Measurements from ENCODE around the gene CAVIN2. TPM values are rescaled to one million over a fixed set of nuclear protein-coding genes. Genes with fewer than 3 reads are reported as not detected.

The CAVIN2 gene
- total RNA-seq, 1 experiment from 2014 or later, result 2.3 TPM

DNA sequence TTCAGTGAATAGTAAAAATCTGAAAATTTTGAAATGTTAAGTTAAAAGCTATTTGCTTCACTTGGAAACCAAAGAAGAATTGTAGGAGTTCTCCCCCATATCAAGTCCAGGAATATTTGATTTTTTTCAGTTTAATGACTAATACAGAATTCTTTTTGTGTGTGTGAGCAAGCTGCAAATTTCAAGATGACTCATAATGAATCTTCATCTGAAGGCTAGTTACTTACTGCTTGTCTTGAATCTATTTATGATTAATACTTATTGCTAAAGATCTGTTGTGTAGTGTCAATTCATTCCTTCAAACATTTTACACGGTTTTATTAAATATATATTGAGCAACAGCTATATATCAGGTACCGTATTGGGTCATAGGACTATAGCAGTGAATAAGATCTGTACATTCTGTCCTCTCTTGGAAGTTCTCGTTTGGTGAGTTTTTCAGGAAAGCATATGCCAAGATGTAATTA is 47.8 kb upstream of the CAVIN2 start:
- Histone ChIP-seq H3K79me2 (ENCODE audit: low read depth) (no peaks in the 10 kb centered on the region), H3F3A (ENCODE audit: insufficient read depth, low read depth) (peaks cover 17% of the 10 kb centered on the region; the same call in 1 of the 2 replicates), H3K4me3 (no peak overlapping the region), H4K20me1 (ENCODE audit: insufficient read depth) (no peaks in the 10 kb centered on the region), H3K9me2 (ENCODE audit: insufficient read depth) (no peaks in the 10 kb centered on the region), H3K9me3 (ENCODE audit: insufficient read depth, low read depth) (peaks cover 7% of the 10 kb centered on the region; the same call in 1 of the 2 replicates), H3K36me3 (ENCODE audit: low read depth) (no peaks in the 10 kb centered on the region), H2AFZ (no peak overlapping the region), H3K27ac (peak overlapping the region; percentile 32; the same call in 1 of the 2 replicates), H3K27me3 (ENCODE audit: insufficient read depth, low read depth) (no peaks in the 10 kb centered on the region), H3K4me1 (replicated peaks; ENCODE audit: insufficient read depth) (peaks cover 22% of the 10 kb centered on the region), H3K4me2 (peak overlapping the region; percentile 26; the same call in 1 of the 2 replicates)
- DNase-seq, result peak in 1 of 2 experiments; percentile 77
- intact Hi-C loops (cut with micrococcal nuclease; ENCODE audit: unreplicated experiment), result no loop called here
- TF ChIP-seq, protein P1, sequence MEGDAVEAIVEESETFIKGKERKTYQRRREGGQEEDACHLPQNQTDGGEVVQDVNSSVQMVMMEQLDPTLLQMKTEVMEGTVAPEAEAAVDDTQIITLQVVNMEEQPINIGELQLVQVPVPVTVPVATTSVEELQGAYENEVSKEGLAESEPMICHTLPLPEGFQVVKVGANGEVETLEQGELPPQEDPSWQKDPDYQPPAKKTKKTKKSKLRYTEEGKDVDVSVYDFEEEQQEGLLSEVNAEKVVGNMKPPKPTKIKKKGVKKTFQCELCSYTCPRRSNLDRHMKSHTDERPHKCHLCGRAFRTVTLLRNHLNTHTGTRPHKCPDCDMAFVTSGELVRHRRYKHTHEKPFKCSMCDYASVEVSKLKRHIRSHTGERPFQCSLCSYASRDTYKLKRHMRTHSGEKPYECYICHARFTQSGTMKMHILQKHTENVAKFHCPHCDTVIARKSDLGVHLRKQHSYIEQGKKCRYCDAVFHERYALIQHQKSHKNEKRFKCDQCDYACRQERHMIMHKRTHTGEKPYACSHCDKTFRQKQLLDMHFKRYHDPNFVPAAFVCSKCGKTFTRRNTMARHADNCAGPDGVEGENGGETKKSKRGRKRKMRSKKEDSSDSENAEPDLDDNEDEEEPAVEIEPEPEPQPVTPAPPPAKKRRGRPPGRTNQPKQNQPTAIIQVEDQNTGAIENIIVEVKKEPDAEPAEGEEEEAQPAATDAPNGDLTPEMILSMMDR (conservative IDR thresholded peaks at IDR 0.05), result no peak
- no peak for TF ChIP-seq EZH2 (IDR thresholded peaks at IDR 0.05; ENCODE audit: low read depth)
- ChIA-PET CTCF (no interaction called here), POLR2A (ENCODE audit: unreplicated experiment) (no interaction called here)
- BruUV-seq (replicated peaks), result no TSS peak

DNA sequence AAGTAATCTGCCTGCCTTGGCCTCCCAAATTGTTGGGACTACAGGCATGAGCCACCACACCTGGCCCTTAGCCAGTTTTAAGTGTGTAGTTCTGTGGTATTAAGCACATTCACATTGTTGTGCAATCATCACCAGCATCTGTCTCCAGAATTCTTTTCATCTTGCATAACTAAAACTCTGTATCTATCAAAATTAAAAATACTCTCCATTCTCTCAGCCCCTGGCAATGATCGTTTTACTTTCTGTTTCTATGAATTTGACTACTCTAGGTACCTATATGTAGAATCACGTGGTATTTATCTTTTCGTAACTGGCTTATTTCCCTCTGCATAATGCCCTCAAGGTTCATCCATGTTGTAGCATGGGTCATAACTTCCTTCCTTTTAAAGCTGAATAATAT is 45.5 kb upstream of the CAVIN2 start:
- ChIA-PET CTCF (no interaction called here), POLR2A (ENCODE audit: unreplicated experiment) (no interaction called here)
- no peak overlapping the region for H3K4me3 ChIP-seq
- no peaks in the 10 kb centered on the region for H3K27me3 ChIP-seq (ENCODE audit: insufficient read depth, low read depth)
- BruUV-seq (replicated peaks), result no TSS peak
- H3K4me1 ChIP-seq (replicated peaks; ENCODE audit: insufficient read depth), result peaks cover 22% of the 10 kb centered on the region
- H3K4me2 ChIP-seq, result no peak overlapping the region
- peaks cover 7% of the 10 kb centered on the region; the same call in 1 of the 2 replicates for H3K9me3 ChIP-seq (ENCODE audit: insufficient read depth, low read depth)
- no peaks in the 10 kb centered on the region for H3K9me2 ChIP-seq (ENCODE audit: insufficient read depth)
- no peaks in the 10 kb centered on the region for H3K36me3 ChIP-seq (ENCODE audit: low read depth)
- no peaks in the 10 kb centered on the region for H4K20me1 ChIP-seq (ENCODE audit: insufficient read depth)
- peaks cover 17% of the 10 kb centered on the region; the same call in 1 of the 2 replicates for H3F3A ChIP-seq (ENCODE audit: insufficient read depth, low read depth)
- intact Hi-C loops (cut with micrococcal nuclease; ENCODE audit: unreplicated experiment), result no loop called here
- no peaks in the 10 kb centered on the region for H3K79me2 ChIP-seq (ENCODE audit: low read depth)
- TF ChIP-seq, protein P1 (conservative IDR thresholded peaks at IDR 0.05), result no peak
- TF ChIP-seq EZH2 (IDR thresholded peaks at IDR 0.05; ENCODE audit: low read depth), result no peak
- DNase-seq, result no peak
- no peak overlapping the region for H2AFZ ChIP-seq
- no peak overlapping the region for H3K27ac ChIP-seq

DNA sequence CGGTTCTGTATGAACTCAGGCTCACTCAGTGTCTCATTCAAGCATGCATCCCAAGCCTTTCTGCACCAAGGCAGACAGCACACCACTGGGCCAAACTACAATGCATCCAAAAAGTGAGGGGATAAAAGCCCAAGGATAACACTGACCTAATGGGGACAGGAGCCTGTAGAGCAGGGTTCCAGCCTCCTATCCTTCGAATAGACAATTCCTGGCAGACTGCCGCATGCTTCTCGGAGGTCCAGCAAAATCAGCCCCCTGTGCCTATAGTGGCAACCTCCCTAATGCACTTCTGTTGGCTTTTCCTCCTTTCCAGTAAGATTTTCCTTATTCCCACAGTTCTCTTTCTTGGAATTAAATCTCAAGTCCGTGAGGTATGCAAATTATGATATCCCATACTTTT is 44.8 kb upstream of the CAVIN2 start:
- ChIA-PET POLR2A (ENCODE audit: unreplicated experiment) (no interaction called here), CTCF (no interaction called here)
- H3K4me1 ChIP-seq (replicated peaks; ENCODE audit: insufficient read depth), result peaks cover 22% of the 10 kb centered on the region
- BruUV-seq (replicated peaks), result no TSS peak
- no peak overlapping the region for H3K4me3 ChIP-seq
- no peak for TF ChIP-seq EZH2 (IDR thresholded peaks at IDR 0.05; ENCODE audit: low read depth)
- TF ChIP-seq, protein P1 (conservative IDR thresholded peaks at IDR 0.05), result no peak
- no peak overlapping the region for H2AFZ ChIP-seq
- no peaks in the 10 kb centered on the region for H4K20me1 ChIP-seq (ENCODE audit: insufficient read depth)
- H3K27ac ChIP-seq, result no peak overlapping the region
- H3K36me3 ChIP-seq (ENCODE audit: low read depth), result no peaks in the 10 kb centered on the region
- no peaks in the 10 kb centered on the region for H3K79me2 ChIP-seq (ENCODE audit: low read depth)
- no peaks in the 10 kb centered on the region for H3K9me2 ChIP-seq (ENCODE audit: insufficient read depth)
- no peak for DNase-seq
- H3F3A ChIP-seq (ENCODE audit: insufficient read depth, low read depth), result peaks cover 17% of the 10 kb centered on the region; the same call in 1 of the 2 replicates
- no peaks in the 10 kb centered on the region for H3K27me3 ChIP-seq (ENCODE audit: insufficient read depth, low read depth)
- intact Hi-C loops (cut with micrococcal nuclease; ENCODE audit: unreplicated experiment), result no loop called here
- H3K4me2 ChIP-seq, result no peak overlapping the region
- peaks cover 7% of the 10 kb centered on the region; the same call in 1 of the 2 replicates for H3K9me3 ChIP-seq (ENCODE audit: insufficient read depth, low read depth)

Measured in PC-9 (cell line).